GM10266 (cell line): Measurements from ENCODE around the gene XYLT2.
"Not testable (repeated sequence)": the region's sequence is repeated elsewhere in the genome, so short reads cannot be mapped to it uniquely, and the experiment has no call there.

ENCODE experiments used
- DNase-seq: peaks from one replicate; pipeline ENCODE4 v3.0.0; 2012; ENCODE audit errors: extremely low spot score
- CTCF ChIP-seq: IDR thresholded peaks from 2 replicates; pipeline ENCODE4 v1.5.1; 2012; ENCODE audit warnings: mild to moderate bottlenecking, low read depth; ENCODE audit not compliant: control insufficient read depth, insufficient read depth; ENCODE audit errors: missing control alignments

Gene XYLT2

GRCh38 chr17:50397111-50397918 is 51.4 kb downstream of the XYLT2 start, which contains the start of gene LRRC59:
TSS of gene LRRC59 (minus strand) at chr17:50397523. CDS start at chr17:50397317, 206 bp downstream.
- peak; percentile 90 for DNase-seq
- TF ChIP-seq CTCF = peak; percentile 100

DNA sequence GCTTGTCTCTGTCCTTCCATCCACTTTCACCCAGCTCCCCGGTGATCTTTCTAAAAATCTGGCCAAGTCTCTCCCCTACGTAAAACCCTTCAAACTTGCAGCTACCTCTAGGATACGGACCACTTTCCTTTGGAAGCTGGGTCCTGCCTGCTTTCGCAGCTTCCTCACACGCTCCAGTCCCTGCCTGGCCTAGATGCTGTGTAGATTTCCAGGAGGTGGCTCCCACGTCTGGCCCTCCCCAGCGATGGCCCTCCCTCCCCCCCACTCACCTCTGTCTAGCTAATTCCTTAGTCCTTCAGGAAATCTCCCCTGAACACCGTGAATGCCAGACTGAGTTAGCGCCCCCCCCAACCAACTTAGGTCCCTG is 52.0 kb downstream of the XYLT2 start:
- no peak for TF ChIP-seq CTCF
- DNase-seq = no peak

- not testable (repeated sequence) for DNase-seq
These were observed 52.7 kb downstream of the XYLT2 start for GRCh38 chr17:50398672-50399071.

DNA sequence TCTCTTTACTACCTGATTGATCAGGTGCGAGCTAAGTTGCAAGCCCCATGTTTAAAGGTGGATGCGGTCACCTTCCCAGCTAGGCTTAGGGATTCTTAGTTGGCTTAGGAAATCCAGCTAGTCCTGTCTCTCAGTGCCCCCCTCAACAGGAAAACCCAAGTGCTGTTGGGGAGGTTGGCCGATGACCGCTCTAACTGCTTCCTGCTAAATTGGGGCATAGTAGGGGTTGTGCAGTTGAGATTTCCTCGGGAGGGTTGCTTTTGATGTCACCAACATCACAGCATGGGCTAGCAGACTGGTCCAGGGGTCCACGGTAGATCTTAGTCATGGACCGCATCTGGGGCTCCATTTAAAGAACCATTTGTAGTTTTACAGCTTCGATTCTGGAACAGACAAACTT is 53.7 kb downstream of the XYLT2 start:
- not testable (repeated sequence) for DNase-seq

GRCh38 chr17:50405351-50405750 is 59.4 kb downstream of the XYLT2 start:
- not testable (repeated sequence) for DNase-seq

GRCh38 chr17:50406578-50406977 is 60.7 kb downstream of the XYLT2 start:
- TF ChIP-seq CTCF = no peak

DNA sequence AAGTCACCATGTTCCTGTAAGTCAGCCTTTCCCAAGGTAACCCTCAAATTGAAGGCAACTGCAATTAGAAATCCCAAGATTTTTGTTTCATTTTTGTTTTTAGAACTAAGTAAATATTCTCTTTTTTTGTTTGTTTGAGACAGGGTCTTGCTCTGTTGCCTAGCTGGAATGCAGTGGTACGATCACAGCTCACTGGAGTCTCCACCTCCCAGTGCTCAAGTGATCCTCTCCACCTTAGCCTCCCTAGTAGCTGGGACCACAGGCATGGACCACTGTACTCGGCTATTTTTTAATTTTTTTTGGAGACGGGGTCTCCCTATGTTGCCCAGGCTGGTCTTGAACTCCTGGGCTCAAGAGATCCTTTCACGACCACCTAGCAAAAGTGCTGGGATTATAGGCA is 62.0 kb downstream of the XYLT2 start:
- no peak for TF ChIP-seq CTCF
- no peak for DNase-seq

More at GRCh38 chr17:50406578-50406977, 60.7 kb downstream of the XYLT2 start:
- no peak for DNase-seq
